Esophagus squamous epithelium (tissue), 5 donors: Measurements from ENCODE around the gene IP6K3. TPM values are rescaled to one million over a fixed set of nuclear protein-coding genes. Genes with fewer than 3 reads are reported as not detected.

Source experiments
- DNase-seq: peaks from one replicate; lab custom pipeline; 2025; lab: John Stamatoyannopoulos, UW
- H3K27ac ChIP-seq, 4 donors: fragments of 200-600 bp; sonication (generic); one replicate each; pipeline ENCODE4 v1.5.1; 2016 to 2019; ENCODE audit warnings: mild to moderate bottlenecking in 1 of 4
- H3K27me3 ChIP-seq, 4 donors: fragments of 200-600 bp; sonication (generic); 1 replicate in 3 of 4; 2 replicates in 1 of 4; pipeline versions ENCODE4 v1.5.1 to v1.6.0; 2017 to 2021; ENCODE audit warnings: antibody characterized with exemption in 1 of 4
- H3K36me3 ChIP-seq, 3 donors: fragments of 200-600 bp; sonication (generic); one replicate each; pipeline ENCODE4 v1.5.1; 2016 to 2019
- H3K4me1 ChIP-seq, 3 donors: fragments of 200-600 bp; sonication (generic); one replicate each; pipeline ENCODE4 v1.5.1; 2017 to 2019
- H3K4me3 ChIP-seq, 4 donors: fragments of 200-600 bp; sonication (generic); 1 replicate in 3 of 4; 2 replicates in 1 of 4; pipeline ENCODE4 v1.5.1; 2016 to 2019; ENCODE audit warnings: mild to moderate bottlenecking in 2 of 4, moderate library complexity in 1 of 4
- H3K9me3 ChIP-seq, 3 donors: fragments of 200-600 bp; sonication (generic); one replicate each; pipeline ENCODE4 v1.5.1; 2016 to 2019
- CTCF ChIP-seq, 6 experiments: fragments of 450-650 bp in 4 of 6; fragments of 200-600 bp in 2 of 6; sonication (generic) in 2 of 6; IDR thresholded peaks; one replicate each; pipeline ENCODE4 v1.5.1; 2016 to 2019; ENCODE audit warnings: antibody characterized with exemption in 6 of 6, mild to moderate bottlenecking in 4 of 6, moderate library complexity in 4 of 6
- POLR2A ChIP-seq, 4 donors: fragments of 450-650 bp; IDR thresholded peaks; one replicate each; pipeline ENCODE4 v1.6.1; 2017; ENCODE audit warnings: antibody characterized with exemption in 4 of 4, mild to moderate bottlenecking in 4 of 4, moderate library complexity in 3 of 4
- WGBS, 2 donors: methylation state at CpG; one replicate each; pipeline ENCODE4 v1.1.5; 2018; 5-methylcytosine and 5-hydroxymethylcytosine counted together
- intact Hi-C: fragments of 100-400 bp; cut with DNase I; formaldehyde crosslinking; loops from one replicate; pipeline ENCODE4 v1.15.0; 2022
- total RNA-seq, 4 donors: library from RNA; depleted of rRNA; stranded (reverse); fragments of >200 nt; gene quantifications; one replicate each; pipeline ENCODE4 v1.1.0, GENCODE V29; 2016
- donor health status: DM: yes; HTN: yes; CAD: no.

The IP6K3 gene
- total RNA-seq, 4 donors from 2014 or later, result 0.75 to 5.5 (median 1.7) TPM; not detected in 1

GRCh38 chr6:33723371-33724085 lies 23.2 kb downstream of the IP6K3 start:
- Histone ChIP-seq H3K36me3 (no peaks in the 10 kb centered on the region), H3K9me3 (no peaks in the 10 kb centered on the region), H3K27ac (peak overlapping the region; percentile 29 to 84 (median 77)), H3K4me1 (peaks cover 3 to 30% (median 23%) of the 10 kb centered on the region in 3 donors), H3K4me3 (no peak overlapping the region), H3K27me3 (peaks cover 0 to 14% (median 0%) of the 10 kb centered on the region in 4 donors)
- 55 to 61% methylated on average over 3 of the region's 3 CpGs for WGBS, 2 donors
- intact Hi-C loops, result no loop called here
- DNase-seq, result no peak
- TF ChIP-seq POLR2A (IDR thresholded peaks at IDR 0.05) (no peak), CTCF (IDR thresholded peaks at IDR 0.05) (no peak)

- no peaks in the 10 kb centered on the region for H3K36me3 ChIP-seq
- H3K27ac ChIP-seq, result peak overlapping the region; percentile 15 to 84 (median 77)
- peaks cover 0 to 11% (median 0%) of the 10 kb centered on the region in 4 donors for H3K27me3 ChIP-seq
- TF ChIP-seq CTCF (IDR thresholded peaks at IDR 0.05), result no peak
- no peak for TF ChIP-seq POLR2A (IDR thresholded peaks at IDR 0.05)
- no peak for DNase-seq
- H3K9me3 ChIP-seq, result no peaks in the 10 kb centered on the region
- WGBS, 2 donors, result 70 to 88% methylated on average over 4 to 5 of the region's 5 CpGs
- H3K4me3 ChIP-seq, result no peak overlapping the region
- peaks cover 4 to 43% (median 37%) of the 10 kb centered on the region in 3 donors for H3K4me1 ChIP-seq
- intact Hi-C loops, result no loop called here
These were observed 24.5 kb downstream of the IP6K3 start for GRCh38 chr6:33722103-33722623.

GRCh38 chr6:33721508-33721907 lies 25.2 kb downstream of the IP6K3 start:
- WGBS, 2 donors, result 47 to 48% methylated on average over 5 of the region's 5 CpGs
- peaks cover 0 to 7% (median 0%) of the 10 kb centered on the region in 4 donors for H3K27me3 ChIP-seq
- peak overlapping the region; percentile 71 to 84 (median 77) for H3K27ac ChIP-seq
- intact Hi-C loops, result no loop called here
- TF ChIP-seq POLR2A (IDR thresholded peaks at IDR 0.05), result no peak
- TF ChIP-seq CTCF (IDR thresholded peaks at IDR 0.05), result no peak
- H3K36me3 ChIP-seq, result no peaks in the 10 kb centered on the region
- H3K4me3 ChIP-seq, result no peak overlapping the region
- peaks cover 11 to 50% (median 40%) of the 10 kb centered on the region in 3 donors for H3K4me1 ChIP-seq
- H3K9me3 ChIP-seq, result no peaks in the 10 kb centered on the region
- no peak for DNase-seq

- no peak for TF ChIP-seq POLR2A (IDR thresholded peaks at IDR 0.05)
- no peak for TF ChIP-seq CTCF (IDR thresholded peaks at IDR 0.05)
- peak overlapping the region; percentile 71 to 86 (median 79) for H3K27ac ChIP-seq
- peaks cover 12 to 55% (median 45%) of the 10 kb centered on the region in 3 donors for H3K4me1 ChIP-seq
- no peak overlapping the region for H3K4me3 ChIP-seq
- intact Hi-C loops, result no loop called here
- no peaks in the 10 kb centered on the region for H3K9me3 ChIP-seq
- H3K27me3 ChIP-seq, result peaks cover 0 to 7% (median 0%) of the 10 kb centered on the region in 4 donors
- 25 to 29% methylated on average over 1 of the region's 1 CpG for WGBS, 2 donors
- H3K36me3 ChIP-seq, result no peaks in the 10 kb centered on the region
- DNase-seq, result no peak
These were observed 25.7 kb downstream of the IP6K3 start for GRCh38 chr6:33720998-33721397.

GRCh38 chr6:33719326-33719987 lies 27.2 kb downstream of the IP6K3 start:
- Histone ChIP-seq H3K4me3 (no peak overlapping the region), H3K9me3 (no peaks in the 10 kb centered on the region), H3K4me1 (peaks cover 12 to 63% (median 47%) of the 10 kb centered on the region in 3 donors), H3K27ac (peak overlapping the region; percentile 71 to 86 (median 79)), H3K27me3 (peaks cover 0 to 7% (median 0%) of the 10 kb centered on the region in 4 donors), H3K36me3 (no peaks in the 10 kb centered on the region)
- no peak for TF ChIP-seq POLR2A (IDR thresholded peaks at IDR 0.05)
- TF ChIP-seq CTCF (IDR thresholded peaks at IDR 0.05), result no peak
- 68% methylated on average over 7 to 11 of the region's 11 CpGs for WGBS, 2 donors
- no peak for DNase-seq
- intact Hi-C loops, result no loop called here
